ENCODE data around the gene ATP2A3. TPM values are rescaled to one million over a fixed set of nuclear protein-coding genes. Genes with fewer than 3 reads are reported as not detected.

Gene ATP2A3
- total RNA-seq, 4 donors from 2014 or later: 8.5 to 60.7 (median 36.4) TPM

- intact Hi-C loops (cut with DNase I; ENCODE audit: low total_unique reads): no loop called here
- 58 to 66% methylated on average over 7 to 15 of the region's 15 CpGs for WGBS, 2 donors
- H3K4me3 ChIP-seq (ENCODE audit: low read depth, poor library complexity, severe bottlenecking): no peak overlapping the region
- no peak for DNase-seq (ENCODE audit: low spot score in 2 of 2)
- no peak for TF ChIP-seq POLR2A (IDR thresholded peaks at IDR 0.05)
- TF ChIP-seq, protein P1, sequence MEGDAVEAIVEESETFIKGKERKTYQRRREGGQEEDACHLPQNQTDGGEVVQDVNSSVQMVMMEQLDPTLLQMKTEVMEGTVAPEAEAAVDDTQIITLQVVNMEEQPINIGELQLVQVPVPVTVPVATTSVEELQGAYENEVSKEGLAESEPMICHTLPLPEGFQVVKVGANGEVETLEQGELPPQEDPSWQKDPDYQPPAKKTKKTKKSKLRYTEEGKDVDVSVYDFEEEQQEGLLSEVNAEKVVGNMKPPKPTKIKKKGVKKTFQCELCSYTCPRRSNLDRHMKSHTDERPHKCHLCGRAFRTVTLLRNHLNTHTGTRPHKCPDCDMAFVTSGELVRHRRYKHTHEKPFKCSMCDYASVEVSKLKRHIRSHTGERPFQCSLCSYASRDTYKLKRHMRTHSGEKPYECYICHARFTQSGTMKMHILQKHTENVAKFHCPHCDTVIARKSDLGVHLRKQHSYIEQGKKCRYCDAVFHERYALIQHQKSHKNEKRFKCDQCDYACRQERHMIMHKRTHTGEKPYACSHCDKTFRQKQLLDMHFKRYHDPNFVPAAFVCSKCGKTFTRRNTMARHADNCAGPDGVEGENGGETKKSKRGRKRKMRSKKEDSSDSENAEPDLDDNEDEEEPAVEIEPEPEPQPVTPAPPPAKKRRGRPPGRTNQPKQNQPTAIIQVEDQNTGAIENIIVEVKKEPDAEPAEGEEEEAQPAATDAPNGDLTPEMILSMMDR (IDR thresholded peaks at IDR 0.05): no peak
Measured at GRCh38 chr17:3959295-3959899, 4.8 kb downstream of the ATP2A3 start.

DNA sequence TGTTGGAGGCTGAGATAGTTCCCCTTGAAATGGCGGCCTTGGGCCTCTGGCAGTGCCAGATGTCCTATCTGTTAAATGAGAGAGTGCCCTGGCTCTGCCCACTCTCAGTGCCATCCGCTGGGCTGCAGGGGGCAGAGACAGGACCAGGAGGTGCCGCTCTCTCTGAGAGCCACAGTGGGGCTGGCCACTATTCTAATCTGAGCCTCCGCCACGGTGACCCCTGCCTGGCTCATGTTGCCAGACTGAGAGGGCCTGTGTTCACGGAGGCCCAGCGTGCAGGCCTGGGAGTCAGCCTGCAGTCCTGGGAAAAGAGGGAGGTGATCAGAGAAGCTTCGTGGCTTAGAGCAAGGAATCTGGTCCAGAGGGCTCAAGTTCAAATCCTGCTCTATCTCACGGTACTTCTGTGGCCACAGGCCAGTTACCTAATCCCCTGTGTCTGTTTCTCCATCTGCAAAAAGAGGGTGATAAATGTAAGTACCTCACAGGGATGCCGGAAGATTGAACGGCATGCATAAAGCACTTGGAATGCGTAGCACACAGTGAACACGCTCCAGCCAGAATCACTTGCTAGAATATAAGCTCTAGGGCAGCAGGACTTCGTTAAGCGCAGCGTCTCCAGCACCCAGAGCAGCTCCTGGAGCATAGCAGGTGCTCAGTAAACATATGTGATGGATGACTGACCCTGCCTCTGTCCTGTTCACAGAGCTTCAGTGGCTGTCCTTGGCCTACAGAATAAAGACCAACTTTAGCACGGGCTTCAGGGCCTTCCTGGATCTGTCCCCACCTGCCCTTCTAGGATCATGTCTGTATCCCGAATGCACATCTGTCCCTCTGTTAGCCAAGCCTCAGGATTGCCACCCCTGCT lies 6.3 kb downstream of the ATP2A3 start:
- 89% methylated on average over 18 of the region's 18 CpGs for WGBS, 2 donors
- no peak for DNase-seq (ENCODE audit: low spot score in 2 of 2)

DNA sequence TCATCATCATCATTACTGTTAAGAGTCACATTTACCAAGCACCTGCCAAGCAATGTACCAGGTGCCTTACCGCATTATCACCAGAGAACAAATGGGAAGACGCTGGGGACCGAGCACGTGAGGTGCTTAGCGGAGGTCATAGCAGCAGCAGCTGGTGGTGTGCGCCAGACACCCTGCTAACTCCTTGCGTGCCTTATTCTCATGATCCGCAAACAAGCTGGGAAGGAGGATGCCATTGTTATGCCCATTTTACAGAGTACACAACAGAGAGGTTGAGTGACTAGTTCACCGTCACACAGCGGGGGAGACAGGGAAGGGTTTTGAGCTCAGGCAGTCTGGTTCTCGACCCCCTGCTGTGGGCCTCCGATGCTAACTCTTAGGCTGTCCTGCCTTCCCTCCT lies 7.3 kb downstream of the ATP2A3 start:
- intact Hi-C loops (cut with DNase I; ENCODE audit: low total_unique reads): no loop called here
- 94 to 96% methylated on average over 7 to 12 of the region's 12 CpGs for WGBS, 2 donors
- DNase-seq (ENCODE audit: low spot score in 2 of 2): no peak
- no peak overlapping the region for H3K4me3 ChIP-seq (ENCODE audit: low read depth, poor library complexity, severe bottlenecking)
- TF ChIP-seq, protein P1 (IDR thresholded peaks at IDR 0.05): no peak
- TF ChIP-seq POLR2A (IDR thresholded peaks at IDR 0.05): no peak

More for the DNA sequence above, 6.3 kb downstream of the ATP2A3 start:
- H3K4me3 ChIP-seq (ENCODE audit: low read depth, poor library complexity, severe bottlenecking): no peak overlapping the region
- TF ChIP-seq, protein P1 (IDR thresholded peaks at IDR 0.05): no peak
- TF ChIP-seq POLR2A (IDR thresholded peaks at IDR 0.05): no peak
- intact Hi-C loops (cut with DNase I; ENCODE audit: low total_unique reads): no loop called here

DNA sequence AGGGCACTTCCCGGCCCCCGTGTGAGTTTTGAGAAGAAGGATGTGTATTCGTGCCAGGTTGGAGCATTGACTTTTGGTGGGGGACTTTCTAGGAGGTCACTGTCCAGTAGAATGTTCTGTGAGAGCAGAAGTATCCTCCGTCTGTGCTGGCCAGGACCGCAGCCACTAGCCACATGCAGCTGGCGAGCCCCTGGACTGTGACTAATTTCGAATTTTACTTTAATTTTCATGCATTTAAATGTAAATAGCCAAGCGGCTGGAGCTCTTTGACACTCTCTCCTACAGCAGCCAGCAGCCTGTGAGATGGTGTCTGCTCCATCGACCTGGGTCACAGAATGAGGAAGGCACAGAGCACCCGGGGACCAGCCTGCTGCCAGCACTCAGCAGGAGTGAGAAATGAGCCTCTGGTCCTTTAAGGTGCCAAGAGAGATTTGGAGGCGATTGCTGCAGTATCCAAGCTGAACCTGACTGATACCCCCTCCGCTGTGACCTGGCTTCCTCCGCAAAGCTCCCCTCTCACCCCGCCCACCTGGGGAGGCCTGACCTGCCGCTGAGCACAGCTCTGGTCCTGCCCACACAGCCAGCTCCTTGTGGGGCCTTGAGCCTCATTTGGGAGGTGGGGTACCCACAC lies 7.8 kb downstream of the ATP2A3 start:
- H3K4me3 ChIP-seq (ENCODE audit: low read depth, poor library complexity, severe bottlenecking): no peak overlapping the region
- 59 to 68% methylated on average over 15 of the region's 15 CpGs for WGBS, 2 donors
- intact Hi-C loops (cut with DNase I; ENCODE audit: low total_unique reads): no loop called here
- DNase-seq (ENCODE audit: low spot score in 2 of 2): no peak
- TF ChIP-seq POLR2A (IDR thresholded peaks at IDR 0.05): no peak
- TF ChIP-seq, protein P1 (IDR thresholded peaks at IDR 0.05): no peak

DNA sequence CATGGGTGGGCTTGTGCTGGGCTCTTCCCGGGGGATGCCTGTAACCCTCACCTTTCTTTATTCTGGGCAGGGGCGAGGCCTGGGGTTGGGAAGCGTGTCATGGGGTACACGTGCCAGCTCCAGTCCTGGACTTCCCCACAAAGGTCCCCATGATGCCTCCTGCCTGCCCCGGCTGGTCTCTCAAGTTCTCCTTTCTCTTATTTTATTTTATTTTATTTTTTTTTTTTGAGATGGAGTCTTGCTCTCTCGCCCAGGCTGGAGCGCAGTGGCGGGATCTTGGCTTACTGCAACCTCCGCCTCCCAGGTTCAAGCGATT lies 8.6 kb downstream of the ATP2A3 start:
- intact Hi-C loops (cut with DNase I; ENCODE audit: low total_unique reads): no loop called here
- TF ChIP-seq, protein P1 (IDR thresholded peaks at IDR 0.05): no peak
- TF ChIP-seq POLR2A (IDR thresholded peaks at IDR 0.05): no peak
- H3K4me3 ChIP-seq (ENCODE audit: low read depth, poor library complexity, severe bottlenecking): no peak overlapping the region
- WGBS, 2 donors: 68 to 73% methylated on average over 10 of the region's 10 CpGs
- no peak for DNase-seq (ENCODE audit: low spot score in 2 of 2)
